GM19397 (cell line): ENCODE data around the gene PMF1.
"Not testable (repeated sequence)": the region's sequence is repeated elsewhere in the genome, so short reads cannot be mapped to it uniquely, and the experiment has no call there.

Experiments
- ATAC-seq: cut with Tn5 transposase; IDR thresholded peaks from one replicate; pipeline ENCODE4 v1.9.1; 2021; ENCODE audit warnings: mild to moderate bottlenecking, moderate library complexity; ENCODE audit not compliant: unreplicated experiment

PMF1 gene, protein sequence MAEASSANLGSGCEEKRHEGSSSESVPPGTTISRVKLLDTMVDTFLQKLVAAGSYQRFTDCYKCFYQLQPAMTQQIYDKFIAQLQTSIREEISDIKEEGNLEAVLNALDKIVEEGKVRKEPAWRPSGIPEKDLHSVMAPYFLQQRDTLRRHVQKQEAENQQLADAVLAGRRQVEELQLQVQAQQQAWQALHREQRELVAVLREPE

DNA sequence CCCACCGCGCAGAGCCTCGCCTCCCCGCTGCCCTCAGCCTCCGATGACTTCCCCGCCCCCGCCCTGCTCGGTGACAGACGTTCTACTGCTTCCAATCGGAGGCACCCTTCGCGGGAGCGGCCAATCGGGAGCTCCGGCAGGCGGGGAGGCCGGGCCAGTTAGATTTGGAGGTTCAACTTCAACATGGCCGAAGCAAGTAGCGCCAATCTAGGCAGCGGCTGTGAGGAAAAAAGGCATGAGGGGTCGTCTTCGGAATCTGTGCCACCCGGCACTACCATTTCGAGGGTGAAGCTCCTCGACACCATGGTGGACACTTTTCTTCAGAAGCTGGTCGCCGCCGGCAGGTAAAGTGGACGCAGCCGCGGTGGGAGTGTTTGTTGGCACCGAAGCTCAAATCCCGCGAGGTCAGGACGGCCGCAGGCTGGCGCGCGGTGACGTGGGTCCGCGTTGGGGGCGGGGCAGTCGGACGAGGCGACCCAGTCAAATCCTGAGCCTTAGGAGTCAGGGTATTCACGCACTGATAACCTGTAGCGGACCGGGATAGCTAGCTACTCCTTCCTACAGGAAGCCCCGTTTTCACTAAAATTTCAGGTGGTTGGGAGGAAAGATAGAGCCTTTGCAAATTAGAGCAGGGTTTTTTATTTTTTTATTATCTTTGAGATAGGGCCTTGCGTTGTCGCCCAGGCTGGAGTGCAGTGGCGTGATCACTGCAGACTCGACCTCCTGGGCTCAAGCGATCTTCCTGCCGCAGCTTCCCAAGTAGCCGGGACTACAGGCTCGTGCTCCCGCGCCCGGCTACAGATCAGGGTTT is at the start of gene PMF1:
PMF1 (plus strand) TSS at position 175 of the 811 bp plus-strand sequence; CDS start at position 184, 9 bp downstream.
- ATAC-seq, result peak; percentile 88

DNA sequence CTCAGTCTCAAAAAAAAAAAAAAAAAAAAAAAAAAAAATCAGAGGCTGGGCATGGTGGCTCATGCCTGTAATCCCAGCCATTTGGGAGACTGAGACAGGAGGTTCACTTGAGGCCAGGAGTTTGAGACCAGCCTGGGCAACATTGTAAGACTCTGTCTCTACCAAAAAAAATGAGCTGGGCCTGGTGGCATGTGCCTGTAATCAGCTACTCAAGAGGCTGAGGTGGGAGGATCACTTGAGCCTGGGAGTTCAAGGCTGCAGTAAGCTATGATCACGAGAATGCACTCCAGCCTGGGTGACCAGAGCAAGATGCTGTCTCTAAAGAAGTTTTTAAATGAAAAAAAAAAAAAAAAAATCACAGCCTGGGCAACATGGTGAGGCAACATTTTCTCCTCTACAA is 49.1 kb upstream of the PMF1 start:
- ATAC-seq, result no peak

- no peak for ATAC-seq
These were observed 48.5 kb upstream of the PMF1 start for GRCh38 chr1:156164125-156164831.

DNA sequence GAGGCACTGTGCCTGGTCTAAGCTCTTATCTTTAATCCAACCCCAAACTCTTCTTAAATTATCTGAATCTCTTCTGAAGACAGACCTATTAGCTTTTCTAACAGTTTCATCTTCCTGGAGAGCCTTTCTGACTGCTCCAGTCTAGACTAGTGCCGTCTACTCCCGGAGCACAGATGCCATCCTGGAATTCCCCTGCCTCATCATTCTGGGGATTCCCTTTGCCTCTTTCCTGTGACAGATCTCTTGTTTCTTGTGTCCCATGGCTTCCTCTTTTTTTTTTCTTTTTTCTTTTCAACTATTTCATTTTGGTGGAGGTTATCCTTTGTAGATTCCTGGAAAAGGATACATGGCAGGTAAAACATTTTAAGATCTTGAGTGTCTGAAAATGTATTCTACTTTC is 47.7 kb upstream of the PMF1 start:
- ATAC-seq, result no peak

DNA sequence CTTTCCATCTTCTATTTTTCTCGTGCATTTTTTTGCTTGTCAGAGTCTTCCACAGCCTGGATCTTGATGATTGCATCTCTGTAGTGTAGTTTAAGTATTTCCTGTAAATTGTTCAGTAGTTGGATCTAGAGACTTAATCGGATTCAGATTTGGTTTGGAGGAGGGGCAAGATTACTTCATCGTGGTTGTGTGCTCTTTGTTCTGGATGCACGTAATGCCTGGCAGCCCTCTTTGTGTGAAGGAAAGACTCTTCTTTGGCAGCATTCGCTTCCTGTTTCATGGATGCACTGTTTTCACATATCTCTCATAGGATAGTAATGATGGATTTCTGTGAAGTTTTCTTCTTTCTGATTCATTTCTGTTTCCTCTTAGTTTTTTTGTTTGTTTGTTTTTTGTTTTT is 45.3 kb upstream of the PMF1 start:
- ATAC-seq, result no peak

- no peak for ATAC-seq
These were observed 39.9 kb upstream of the PMF1 start for GRCh38 chr1:156172696-156173470.

GRCh38 chr1:156176610-156177210 is 36.1 kb upstream of the PMF1 start:
- ATAC-seq, result no peak

DNA sequence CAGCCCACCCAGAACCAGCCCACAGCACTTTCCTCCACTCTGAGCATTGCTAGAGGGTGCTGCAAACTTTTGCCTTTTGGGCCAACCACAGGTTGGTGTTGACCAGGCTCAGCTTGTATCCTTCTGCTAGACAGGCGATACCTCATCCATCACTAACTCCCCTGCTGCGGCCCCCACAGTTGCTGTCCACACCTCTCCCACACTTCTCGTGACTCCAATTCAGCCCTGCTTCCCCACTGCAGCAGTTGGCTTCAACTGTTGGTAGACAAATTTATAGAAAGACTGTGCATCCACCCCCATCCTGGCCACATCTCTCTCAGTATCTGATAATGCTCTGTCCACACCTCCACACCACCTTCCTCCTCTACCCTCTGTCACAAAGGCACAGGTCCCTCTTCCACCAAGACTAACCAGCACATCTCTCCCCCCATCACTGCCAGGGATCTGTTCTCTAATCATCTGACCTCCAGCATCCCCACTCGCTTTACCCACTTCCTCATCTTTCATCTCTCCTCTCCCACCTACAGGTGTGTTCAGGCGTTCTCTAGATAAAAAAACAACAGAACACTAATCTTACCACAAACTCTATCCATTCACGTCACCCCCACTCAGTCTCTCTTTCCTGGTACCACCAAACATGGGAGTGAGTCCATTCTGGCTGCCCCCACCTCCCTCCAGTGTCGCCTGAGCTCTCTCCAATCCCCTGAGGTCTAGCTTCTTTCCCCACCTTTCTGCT is 34.7 kb upstream of the PMF1 start:
- no peak for ATAC-seq

GRCh38 chr1:156180471-156180870 is 32.3 kb upstream of the PMF1 start:
- no peak for ATAC-seq

GRCh38 chr1:156181391-156181924 is 31.3 kb upstream of the PMF1 start:
- ATAC-seq, result not testable (repeated sequence)

GRCh38 chr1:156182010-156182779 is 30.6 kb upstream of the PMF1 start:
- ATAC-seq, result not testable (repeated sequence)

DNA sequence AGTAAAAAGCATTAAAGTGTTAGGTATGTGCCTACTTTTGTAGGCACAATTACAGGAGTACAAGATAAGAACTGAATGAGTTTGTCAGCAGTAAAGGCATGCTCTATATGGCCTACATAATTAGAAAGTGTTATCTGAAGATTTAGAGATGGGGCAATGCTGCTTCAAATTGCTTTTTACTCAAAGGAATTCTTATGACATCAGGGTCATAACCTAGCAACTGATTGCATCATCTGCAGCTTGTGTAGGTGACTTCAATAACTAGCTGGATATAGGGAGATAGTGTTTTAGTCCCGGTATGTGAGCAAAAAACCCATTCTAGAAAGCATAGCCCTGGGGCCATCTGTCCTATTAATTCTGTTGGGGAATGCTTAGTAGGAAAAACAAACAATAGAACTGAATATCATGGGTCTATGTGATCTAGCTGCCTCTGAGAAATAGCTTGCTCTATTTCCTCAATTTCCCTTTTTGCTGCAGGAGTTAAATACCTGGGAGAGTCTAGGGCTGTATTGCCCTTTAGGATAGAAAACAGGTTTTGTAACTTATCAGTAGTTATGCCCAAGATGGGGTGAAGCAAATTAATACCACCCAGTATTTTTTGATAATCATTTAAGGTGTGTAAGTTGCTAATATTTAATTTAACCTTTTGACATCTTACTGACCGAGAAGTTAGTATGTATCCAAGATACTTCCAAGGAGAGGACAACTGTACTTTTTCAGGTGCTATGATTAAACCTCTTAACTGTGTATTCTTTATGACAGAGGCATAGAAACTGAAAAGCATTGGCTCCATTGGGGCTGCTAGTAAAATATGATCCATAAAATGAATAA is 26.2 kb upstream of the PMF1 start:
- not testable (repeated sequence) for ATAC-seq

GRCh38 chr1:156190265-156190664 is 22.5 kb upstream of the PMF1 start:
- ATAC-seq, result not testable (repeated sequence)

DNA sequence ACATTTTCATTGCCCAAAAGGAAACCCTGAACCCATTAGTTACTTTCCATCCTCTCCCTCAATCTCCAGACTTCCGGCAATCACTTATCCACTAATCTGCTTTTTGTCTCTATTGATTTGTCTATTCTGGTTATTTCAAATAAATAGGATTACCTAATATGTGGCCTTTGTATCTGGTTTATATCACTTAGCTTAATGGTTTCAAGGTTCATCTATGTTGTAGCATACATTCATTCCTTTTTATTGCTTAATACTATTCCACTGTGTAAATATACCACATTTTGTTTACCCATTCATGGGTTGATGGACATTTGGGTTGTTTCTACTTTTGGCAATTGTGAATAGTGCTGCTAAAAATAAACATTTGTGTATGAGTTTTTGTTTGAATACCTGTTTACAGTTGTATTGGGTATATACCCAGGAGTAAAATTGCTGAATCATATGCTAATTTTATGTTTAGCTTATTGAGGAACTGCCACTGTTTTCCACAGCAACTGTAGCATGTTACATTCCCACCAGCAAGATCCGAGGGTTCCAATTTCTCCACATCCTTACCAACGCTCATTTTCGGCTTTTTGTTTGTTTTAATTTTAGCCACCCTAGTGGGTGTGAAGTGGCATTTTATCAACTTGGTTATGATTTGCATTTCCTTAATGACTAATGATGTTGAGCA is 21.4 kb upstream of the PMF1 start:
- no peak for ATAC-seq

DNA sequence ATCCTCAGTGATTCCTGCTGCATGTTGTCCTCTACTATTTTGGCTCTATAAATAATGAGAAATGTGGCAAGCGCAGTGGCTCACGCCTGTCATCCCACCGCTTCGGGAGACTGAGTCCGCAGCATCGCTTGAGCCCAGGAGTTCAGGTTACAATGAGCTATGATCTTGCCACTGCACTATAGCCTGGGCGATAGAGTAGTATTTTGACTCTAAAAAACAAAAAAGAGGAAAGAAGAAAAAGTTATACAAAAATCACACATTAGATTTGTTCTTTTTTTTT is 19.7 kb upstream of the PMF1 start:
- ATAC-seq, result no peak

GRCh38 chr1:156193488-156194299 is 19.1 kb upstream of the PMF1 start, which contains the start of gene SLC25A44:
TSS of gene SLC25A44 (plus strand) at chr1:156194104. CDS start at chr1:156199848, 5,744 bp downstream.
- peak; percentile 93 for ATAC-seq

- no peak for ATAC-seq
These were observed 18.5 kb upstream of the PMF1 start for GRCh38 chr1:156194300-156194652.
